Measurements from ENCODE around the gene ARMC2.

GRCh38 chr6:108853077-108853476, 4.9 kb downstream of the ARMC2 start:
- TF ChIP-seq, protein P1, sequence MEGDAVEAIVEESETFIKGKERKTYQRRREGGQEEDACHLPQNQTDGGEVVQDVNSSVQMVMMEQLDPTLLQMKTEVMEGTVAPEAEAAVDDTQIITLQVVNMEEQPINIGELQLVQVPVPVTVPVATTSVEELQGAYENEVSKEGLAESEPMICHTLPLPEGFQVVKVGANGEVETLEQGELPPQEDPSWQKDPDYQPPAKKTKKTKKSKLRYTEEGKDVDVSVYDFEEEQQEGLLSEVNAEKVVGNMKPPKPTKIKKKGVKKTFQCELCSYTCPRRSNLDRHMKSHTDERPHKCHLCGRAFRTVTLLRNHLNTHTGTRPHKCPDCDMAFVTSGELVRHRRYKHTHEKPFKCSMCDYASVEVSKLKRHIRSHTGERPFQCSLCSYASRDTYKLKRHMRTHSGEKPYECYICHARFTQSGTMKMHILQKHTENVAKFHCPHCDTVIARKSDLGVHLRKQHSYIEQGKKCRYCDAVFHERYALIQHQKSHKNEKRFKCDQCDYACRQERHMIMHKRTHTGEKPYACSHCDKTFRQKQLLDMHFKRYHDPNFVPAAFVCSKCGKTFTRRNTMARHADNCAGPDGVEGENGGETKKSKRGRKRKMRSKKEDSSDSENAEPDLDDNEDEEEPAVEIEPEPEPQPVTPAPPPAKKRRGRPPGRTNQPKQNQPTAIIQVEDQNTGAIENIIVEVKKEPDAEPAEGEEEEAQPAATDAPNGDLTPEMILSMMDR (IDR thresholded peaks at IDR 0.05), result no peak
- TF ChIP-seq POLR2A (IDR thresholded peaks at IDR 0.05) (no peak), POLR2AphosphoS5 (IDR thresholded peaks at IDR 0.05; ENCODE audit: insufficient read depth in 1 of 2, low read depth in 1 of 2) (no peak)
